ENCODE data around the gene GRIA4. TPM values are rescaled to one million over a fixed set of nuclear protein-coding genes. Genes with fewer than 3 reads are reported as not detected.

Gene GRIA4
- polyA plus RNA-seq, 3 donors = not detected

DNA sequence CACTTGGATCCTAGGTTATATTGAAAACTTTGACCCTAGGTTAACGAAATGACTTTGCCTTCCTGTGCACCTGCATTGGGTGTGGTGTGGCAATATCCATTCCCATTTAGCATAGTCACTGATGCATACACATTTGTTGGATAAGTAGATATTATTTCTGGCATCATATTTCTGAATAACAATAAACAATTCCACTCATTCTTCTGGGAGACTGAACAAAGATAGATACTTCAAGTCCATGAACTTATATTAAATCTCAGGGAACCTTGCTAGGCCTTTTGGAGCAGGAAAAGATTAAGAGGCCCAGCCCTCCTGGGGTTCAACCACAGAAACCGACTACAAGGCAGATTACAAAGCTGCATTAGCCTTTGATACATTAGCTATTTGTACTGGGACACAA is 293.2 kb downstream of the GRIA4 start:
- Histone ChIP-seq H3K36me3 (replicated peaks in 1 of 2; ENCODE audit: control insufficient read depth in 1 of 2, insufficient read depth in 2 of 2, low read length in 2 of 2) (no peaks in the 10 kb centered on the region), H4K20me1 (ENCODE audit: insufficient read depth, low read length) (no peaks in the 10 kb centered on the region), H3K4me1 (ENCODE audit: control insufficient read depth in 1 of 2, insufficient read depth in 2 of 2, low read length in 2 of 2) (no peaks in the 10 kb centered on the region), H3K79me2 (ENCODE audit: insufficient read depth, low read length) (no peaks in the 10 kb centered on the region), H2AFZ (ENCODE audit: insufficient read depth, low read depth, low read length, poor library complexity, severe bottlenecking) (no peak overlapping the region), H3K27ac (ENCODE audit: low read depth in 1 of 2, low read length in 2 of 2) (no peak overlapping the region), H3K4me2 (replicated peaks; ENCODE audit: extremely low read depth, low read length, poor library complexity, severe bottlenecking) (no peak overlapping the region), H3K9me3 (replicated peaks in 1 of 2; ENCODE audit: control insufficient read depth in 1 of 2, insufficient read depth in 1 of 2, low read length in 2 of 2) (peaks cover 0 to 4% of the 10 kb centered on the region in 2 donors), H3K27me3 (ENCODE audit: control insufficient read depth in 2 of 2, insufficient read depth in 2 of 2, low read length in 2 of 2) (no peaks in the 10 kb centered on the region), H3K4me3 (replicated peaks in 1 of 3; ENCODE audit: low read depth in 2 of 3, low read length in 3 of 3) (no peak overlapping the region), H3K9ac (ENCODE audit: insufficient read depth, low read length, poor library complexity, severe bottlenecking) (no peak overlapping the region)
- Mint-ChIP-seq H3K36me3 (no peaks in the 10 kb centered on the region), H3K4me3 (no peak overlapping the region), H3K27me3 (ENCODE audit: low read depth in 3 of 3) (peaks cover 0 to 2% (median 0%) of the 10 kb centered on the region in 3 donors), H3K27ac (no peak overlapping the region), H3K9me3 (peaks cover 0 to 9% (median 3%) of the 10 kb centered on the region in 7 donors), H3K4me1 (no peaks in the 10 kb centered on the region)
- 57% methylated on average over 1 of the region's 2 CpGs for WGBS (ENCODE audit: insufficient coverage)
- no peak for DNase-seq
- intact Hi-C loops (cut with micrococcal nuclease) = no loop called here
- TF ChIP-seq, protein P1, sequence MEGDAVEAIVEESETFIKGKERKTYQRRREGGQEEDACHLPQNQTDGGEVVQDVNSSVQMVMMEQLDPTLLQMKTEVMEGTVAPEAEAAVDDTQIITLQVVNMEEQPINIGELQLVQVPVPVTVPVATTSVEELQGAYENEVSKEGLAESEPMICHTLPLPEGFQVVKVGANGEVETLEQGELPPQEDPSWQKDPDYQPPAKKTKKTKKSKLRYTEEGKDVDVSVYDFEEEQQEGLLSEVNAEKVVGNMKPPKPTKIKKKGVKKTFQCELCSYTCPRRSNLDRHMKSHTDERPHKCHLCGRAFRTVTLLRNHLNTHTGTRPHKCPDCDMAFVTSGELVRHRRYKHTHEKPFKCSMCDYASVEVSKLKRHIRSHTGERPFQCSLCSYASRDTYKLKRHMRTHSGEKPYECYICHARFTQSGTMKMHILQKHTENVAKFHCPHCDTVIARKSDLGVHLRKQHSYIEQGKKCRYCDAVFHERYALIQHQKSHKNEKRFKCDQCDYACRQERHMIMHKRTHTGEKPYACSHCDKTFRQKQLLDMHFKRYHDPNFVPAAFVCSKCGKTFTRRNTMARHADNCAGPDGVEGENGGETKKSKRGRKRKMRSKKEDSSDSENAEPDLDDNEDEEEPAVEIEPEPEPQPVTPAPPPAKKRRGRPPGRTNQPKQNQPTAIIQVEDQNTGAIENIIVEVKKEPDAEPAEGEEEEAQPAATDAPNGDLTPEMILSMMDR (IDR thresholded peaks at IDR 0.05) = no peak

DNA sequence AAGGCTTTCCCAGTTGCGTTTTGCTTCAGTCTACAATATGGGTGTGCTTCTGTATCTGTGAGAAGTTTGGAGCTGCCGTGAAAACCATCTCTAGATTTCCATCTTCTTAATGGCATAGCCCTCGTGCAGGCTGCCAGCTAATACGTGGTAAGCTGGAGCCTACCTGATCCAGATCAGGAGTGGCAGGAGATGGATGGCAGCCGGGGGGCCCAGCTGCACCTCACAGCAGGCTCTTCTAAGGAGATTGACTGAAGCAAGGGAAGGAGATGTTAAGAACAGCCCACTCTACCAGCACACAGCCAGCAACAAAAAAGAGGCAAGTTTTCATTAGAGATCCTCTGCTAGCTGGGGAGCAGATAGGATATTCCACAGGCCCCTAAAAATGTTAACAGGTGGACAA is 296.6 kb downstream of the GRIA4 start:
- Mint-ChIP-seq H3K9me3 (peaks cover 0 to 7% (median 2%) of the 10 kb centered on the region in 7 donors), H3K4me1 (no peaks in the 10 kb centered on the region), H3K36me3 (no peaks in the 10 kb centered on the region), H3K27me3 (ENCODE audit: low read depth in 3 of 3) (peaks cover 0 to 2% (median 0%) of the 10 kb centered on the region in 3 donors), H3K4me3 (no peak overlapping the region), H3K27ac (no peak overlapping the region)
- Histone ChIP-seq H3K27me3 (ENCODE audit: control insufficient read depth in 2 of 2, insufficient read depth in 2 of 2, low read length in 2 of 2) (no peaks in the 10 kb centered on the region), H3K4me1 (ENCODE audit: control insufficient read depth in 1 of 2, insufficient read depth in 2 of 2, low read length in 2 of 2) (no peaks in the 10 kb centered on the region), H3K4me2 (replicated peaks; ENCODE audit: extremely low read depth, low read length, poor library complexity, severe bottlenecking) (no peak overlapping the region), H2AFZ (ENCODE audit: insufficient read depth, low read depth, low read length, poor library complexity, severe bottlenecking) (no peak overlapping the region), H3K36me3 (replicated peaks in 1 of 2; ENCODE audit: control insufficient read depth in 1 of 2, insufficient read depth in 2 of 2, low read length in 2 of 2) (no peaks in the 10 kb centered on the region), H3K27ac (ENCODE audit: low read depth in 1 of 2, low read length in 2 of 2) (no peak overlapping the region), H3K79me2 (ENCODE audit: insufficient read depth, low read length) (no peaks in the 10 kb centered on the region), H3K9ac (ENCODE audit: insufficient read depth, low read length, poor library complexity, severe bottlenecking) (no peak overlapping the region), H3K4me3 (replicated peaks in 1 of 3; ENCODE audit: low read depth in 2 of 3, low read length in 3 of 3) (no peak overlapping the region), H3K9me3 (replicated peaks in 1 of 2; ENCODE audit: control insufficient read depth in 1 of 2, insufficient read depth in 1 of 2, low read length in 2 of 2) (peaks cover 0 to 4% of the 10 kb centered on the region in 2 donors), H4K20me1 (ENCODE audit: insufficient read depth, low read length) (no peaks in the 10 kb centered on the region)
- DNase-seq = no peak
- intact Hi-C loops (cut with micrococcal nuclease) = no loop called here
- TF ChIP-seq, protein P1 (IDR thresholded peaks at IDR 0.05) = no peak
- 80% methylated on average over 1 of the region's 5 CpGs for WGBS (ENCODE audit: insufficient coverage)
